Heart left ventricle (tissue), 13 donors: Measurements from ENCODE around the gene ACSF2.
"Not testable (repeated sequence)": the region's sequence is repeated elsewhere in the genome, so short reads cannot be mapped to it uniquely, and the experiment has no call there.

Experiments used
- POLR2A ChIP-seq, 2 donors: fragments of 450-650 bp; IDR thresholded peaks; one replicate each; pipeline ENCODE4 v1.6.1; 2017; ENCODE audit warnings: antibody characterized with exemption in 2 of 2, mild to moderate bottlenecking in 2 of 2, moderate library complexity in 2 of 2
- TF ChIP-seq, protein P1 (sequence below), 12 donors: fragments of 200-600 bp; sonication (generic) in 4 of 12; IDR thresholded peaks; one replicate each; pipeline versions ENCODE4 v1.5.0 to v1.8.0; 2018 to 2022; ENCODE audit warnings: antibody characterized with exemption in 12 of 12, mild to moderate bottlenecking in 5 of 12
- donor health status: ischemic (EF 13 %, LVEDD 7.1; RV severe dilation, severe dysfunction).
- donor health status: DM: no; HTN: yes; CAD: no.
- donor health status: DM: no; HTN: no; CAD: no.
- donor health status: ischemic (EF 25% LVEDD 6.9; RV normal size, moderate dysfunction).
- donor health status: ischemic (EF 25% LVEDD 5.7; RV mildly dilated, moderate dysfunction).
- donor health status: ischemic (EF 35%, LVEDD 5.7; RV mildly dilated, moderate dysfunction).
- donor health status: nonischemic (EF 11% LVEDD 7.7; RV severe dilation, severe dysfunction).
- donor health status: DM: yes; HTN: yes; CAD: no.
- donor health status: PGD.
- donor health status: ischemic (EF 29% LVEDD 5.4; RV normal size, mild dysfunction).
- donor health status: nonischemic (EF 23%, LVEDD 6.1; RV moderate dilation, normal function).

DNA sequence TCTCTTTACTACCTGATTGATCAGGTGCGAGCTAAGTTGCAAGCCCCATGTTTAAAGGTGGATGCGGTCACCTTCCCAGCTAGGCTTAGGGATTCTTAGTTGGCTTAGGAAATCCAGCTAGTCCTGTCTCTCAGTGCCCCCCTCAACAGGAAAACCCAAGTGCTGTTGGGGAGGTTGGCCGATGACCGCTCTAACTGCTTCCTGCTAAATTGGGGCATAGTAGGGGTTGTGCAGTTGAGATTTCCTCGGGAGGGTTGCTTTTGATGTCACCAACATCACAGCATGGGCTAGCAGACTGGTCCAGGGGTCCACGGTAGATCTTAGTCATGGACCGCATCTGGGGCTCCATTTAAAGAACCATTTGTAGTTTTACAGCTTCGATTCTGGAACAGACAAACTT, 26.4 kb upstream of the ACSF2 start:
- TF ChIP-seq, protein P1, sequence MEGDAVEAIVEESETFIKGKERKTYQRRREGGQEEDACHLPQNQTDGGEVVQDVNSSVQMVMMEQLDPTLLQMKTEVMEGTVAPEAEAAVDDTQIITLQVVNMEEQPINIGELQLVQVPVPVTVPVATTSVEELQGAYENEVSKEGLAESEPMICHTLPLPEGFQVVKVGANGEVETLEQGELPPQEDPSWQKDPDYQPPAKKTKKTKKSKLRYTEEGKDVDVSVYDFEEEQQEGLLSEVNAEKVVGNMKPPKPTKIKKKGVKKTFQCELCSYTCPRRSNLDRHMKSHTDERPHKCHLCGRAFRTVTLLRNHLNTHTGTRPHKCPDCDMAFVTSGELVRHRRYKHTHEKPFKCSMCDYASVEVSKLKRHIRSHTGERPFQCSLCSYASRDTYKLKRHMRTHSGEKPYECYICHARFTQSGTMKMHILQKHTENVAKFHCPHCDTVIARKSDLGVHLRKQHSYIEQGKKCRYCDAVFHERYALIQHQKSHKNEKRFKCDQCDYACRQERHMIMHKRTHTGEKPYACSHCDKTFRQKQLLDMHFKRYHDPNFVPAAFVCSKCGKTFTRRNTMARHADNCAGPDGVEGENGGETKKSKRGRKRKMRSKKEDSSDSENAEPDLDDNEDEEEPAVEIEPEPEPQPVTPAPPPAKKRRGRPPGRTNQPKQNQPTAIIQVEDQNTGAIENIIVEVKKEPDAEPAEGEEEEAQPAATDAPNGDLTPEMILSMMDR (IDR thresholded peaks at IDR 0.05) = not testable (repeated sequence)
- TF ChIP-seq POLR2A (IDR thresholded peaks at IDR 0.05) = not testable (repeated sequence)
